ENCODE measurements around the gene PARP15. TPM values are rescaled to one million over a fixed set of nuclear protein-coding genes. Genes with fewer than 3 reads are reported as not detected.

The PARP15 gene
- total RNA-seq, 2 donors from 2014 or later = 0.74 to 1.1 TPM

DNA sequence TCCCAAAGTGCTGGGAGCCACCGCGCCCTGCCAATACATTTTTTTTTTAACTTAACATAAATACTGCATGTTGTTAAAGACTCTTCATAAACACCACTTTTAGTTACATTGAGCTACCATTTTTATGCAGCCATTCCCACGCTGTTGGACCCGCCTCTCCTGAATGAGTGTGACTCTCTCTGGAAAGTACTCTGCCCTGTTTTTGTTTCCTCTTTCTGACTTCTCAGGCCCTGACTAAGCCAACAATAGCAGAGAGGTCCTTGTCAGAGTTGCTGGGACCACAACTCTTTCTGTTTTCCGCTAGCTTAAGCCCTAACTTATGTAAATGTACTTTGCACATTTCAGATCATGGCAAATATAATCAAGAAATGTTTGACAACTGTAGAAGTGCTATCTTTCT is 35.2 kb downstream of the PARP15 start:
- Histone ChIP-seq H3K27me3 (no peaks in the 10 kb centered on the region), H3K4me1 (no peaks in the 10 kb centered on the region), H3K9ac (ENCODE audit: low read depth in 2 of 2, low read length in 2 of 2) (no peak overlapping the region), H3K36me3 (no peaks in the 10 kb centered on the region), H3K27ac (no peak overlapping the region), H3K4me3 (no peak overlapping the region), H3K9me3 (no peaks in the 10 kb centered on the region)
- TF ChIP-seq, protein P1, sequence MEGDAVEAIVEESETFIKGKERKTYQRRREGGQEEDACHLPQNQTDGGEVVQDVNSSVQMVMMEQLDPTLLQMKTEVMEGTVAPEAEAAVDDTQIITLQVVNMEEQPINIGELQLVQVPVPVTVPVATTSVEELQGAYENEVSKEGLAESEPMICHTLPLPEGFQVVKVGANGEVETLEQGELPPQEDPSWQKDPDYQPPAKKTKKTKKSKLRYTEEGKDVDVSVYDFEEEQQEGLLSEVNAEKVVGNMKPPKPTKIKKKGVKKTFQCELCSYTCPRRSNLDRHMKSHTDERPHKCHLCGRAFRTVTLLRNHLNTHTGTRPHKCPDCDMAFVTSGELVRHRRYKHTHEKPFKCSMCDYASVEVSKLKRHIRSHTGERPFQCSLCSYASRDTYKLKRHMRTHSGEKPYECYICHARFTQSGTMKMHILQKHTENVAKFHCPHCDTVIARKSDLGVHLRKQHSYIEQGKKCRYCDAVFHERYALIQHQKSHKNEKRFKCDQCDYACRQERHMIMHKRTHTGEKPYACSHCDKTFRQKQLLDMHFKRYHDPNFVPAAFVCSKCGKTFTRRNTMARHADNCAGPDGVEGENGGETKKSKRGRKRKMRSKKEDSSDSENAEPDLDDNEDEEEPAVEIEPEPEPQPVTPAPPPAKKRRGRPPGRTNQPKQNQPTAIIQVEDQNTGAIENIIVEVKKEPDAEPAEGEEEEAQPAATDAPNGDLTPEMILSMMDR (IDR thresholded peaks at IDR 0.05) = no peak
- intact Hi-C loops (cut with DNase I) = no loop called here
- DNase-seq = no peak

DNA sequence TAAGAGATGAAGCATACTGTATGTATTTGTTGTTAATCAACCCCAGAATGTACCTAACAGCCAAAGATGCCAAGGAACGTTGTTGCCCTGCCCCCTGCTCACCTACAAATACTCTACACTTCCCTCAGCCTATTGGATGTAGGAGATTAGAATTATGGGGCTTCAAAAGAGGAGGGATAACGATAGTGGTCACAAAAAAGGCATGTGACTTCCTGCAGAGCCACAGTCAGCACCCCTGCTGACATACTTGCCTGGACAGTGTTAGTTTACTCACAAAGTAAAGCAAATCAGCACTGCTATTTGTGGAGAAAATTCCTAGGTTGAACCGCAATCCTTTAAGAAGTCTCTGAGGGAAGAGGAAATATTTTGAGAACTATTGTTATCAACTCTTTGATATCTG is 37.9 kb downstream of the PARP15 start:
- Histone ChIP-seq H3K9me3 (no peaks in the 10 kb centered on the region), H3K36me3 (no peaks in the 10 kb centered on the region), H3K27ac (no peak overlapping the region), H3K9ac (ENCODE audit: low read depth in 2 of 2, low read length in 2 of 2) (no peak overlapping the region), H3K4me1 (no peaks in the 10 kb centered on the region), H3K27me3 (no peaks in the 10 kb centered on the region), H3K4me3 (no peak overlapping the region)
- intact Hi-C loops (cut with DNase I) = no loop called here
- TF ChIP-seq, protein P1 (IDR thresholded peaks at IDR 0.05) = no peak
- no peak for DNase-seq

DNA sequence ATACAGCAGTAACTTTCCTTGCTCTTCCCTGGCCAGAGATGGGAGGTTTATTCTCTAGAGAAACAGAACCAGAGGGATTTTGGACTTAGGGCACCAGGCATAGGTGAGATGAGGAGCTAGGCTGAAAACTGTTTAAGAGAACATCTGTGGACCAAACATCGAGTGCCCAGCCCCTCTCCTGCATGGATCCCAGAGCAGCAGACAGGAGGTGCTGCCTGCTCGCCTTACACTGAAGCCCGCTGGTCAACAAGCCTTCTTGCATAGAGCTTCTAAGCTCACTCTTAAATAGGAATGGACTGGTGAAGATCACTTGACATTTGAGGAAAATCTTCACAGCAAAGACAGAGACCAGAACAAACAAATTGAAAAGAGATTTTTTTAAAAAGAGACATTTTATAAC is 41.2 kb downstream of the PARP15 start:
- TF ChIP-seq, protein P1 (IDR thresholded peaks at IDR 0.05) = no peak

DNA sequence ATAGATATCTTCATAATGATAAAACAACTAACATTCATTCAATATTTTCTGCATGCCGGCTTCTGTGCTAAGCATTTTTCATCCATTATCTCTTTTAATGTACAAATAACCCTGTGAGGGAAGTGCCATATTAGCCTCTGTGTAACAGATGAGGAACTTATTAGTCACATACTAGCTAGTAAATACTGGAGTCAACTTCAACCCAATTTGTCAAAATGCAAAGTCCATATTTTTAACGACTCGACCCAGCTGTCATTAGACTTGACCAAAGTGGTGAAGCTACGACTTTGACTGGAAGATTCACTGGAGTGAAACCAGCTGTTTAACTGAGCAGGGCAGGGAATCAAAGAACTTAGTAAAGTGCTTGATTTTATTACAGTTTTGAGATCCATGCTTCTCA is 41.6 kb downstream of the PARP15 start:
- Histone ChIP-seq H3K9ac (ENCODE audit: low read depth in 2 of 2, low read length in 2 of 2) (no peak overlapping the region), H3K27me3 (no peaks in the 10 kb centered on the region), H3K27ac (no peak overlapping the region), H3K9me3 (no peaks in the 10 kb centered on the region), H3K4me3 (no peak overlapping the region), H3K4me1 (no peaks in the 10 kb centered on the region), H3K36me3 (no peaks in the 10 kb centered on the region)
- TF ChIP-seq, protein P1 (IDR thresholded peaks at IDR 0.05) = no peak
- no peak for DNase-seq
- intact Hi-C loops (cut with DNase I) = no loop called here

More for the DNA sequence above, 41.2 kb downstream of the PARP15 start:
- intact Hi-C loops (cut with DNase I) = no loop called here
- Histone ChIP-seq H3K9ac (ENCODE audit: low read depth in 2 of 2, low read length in 2 of 2) (no peak overlapping the region), H3K27me3 (no peaks in the 10 kb centered on the region), H3K36me3 (no peaks in the 10 kb centered on the region), H3K4me1 (no peaks in the 10 kb centered on the region), H3K9me3 (no peaks in the 10 kb centered on the region), H3K4me3 (no peak overlapping the region), H3K27ac (no peak overlapping the region)
- no peak for DNase-seq

DNA sequence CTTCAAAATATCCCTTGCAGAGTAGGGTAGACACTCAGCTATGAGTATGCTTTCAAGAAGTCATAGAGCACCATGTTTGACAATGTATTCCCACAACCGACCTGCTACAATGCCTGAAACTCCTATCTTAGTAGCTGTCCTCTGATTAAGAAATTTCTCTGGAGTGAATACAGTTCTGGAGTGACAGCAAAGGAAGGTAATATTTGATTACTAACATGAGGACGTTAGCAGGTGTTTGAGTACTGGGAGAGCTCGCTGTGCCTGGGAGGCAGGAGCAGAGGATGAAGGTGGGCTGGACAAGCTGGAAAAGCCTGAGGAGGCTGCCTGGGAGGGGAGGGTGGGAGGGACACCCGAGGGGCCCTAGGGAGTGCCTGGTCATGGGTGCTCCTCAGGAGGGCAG is 42.9 kb downstream of the PARP15 start:
- DNase-seq = no peak
- TF ChIP-seq, protein P1 (IDR thresholded peaks at IDR 0.05) = no peak
- intact Hi-C loops (cut with DNase I) = no loop called here

DNA sequence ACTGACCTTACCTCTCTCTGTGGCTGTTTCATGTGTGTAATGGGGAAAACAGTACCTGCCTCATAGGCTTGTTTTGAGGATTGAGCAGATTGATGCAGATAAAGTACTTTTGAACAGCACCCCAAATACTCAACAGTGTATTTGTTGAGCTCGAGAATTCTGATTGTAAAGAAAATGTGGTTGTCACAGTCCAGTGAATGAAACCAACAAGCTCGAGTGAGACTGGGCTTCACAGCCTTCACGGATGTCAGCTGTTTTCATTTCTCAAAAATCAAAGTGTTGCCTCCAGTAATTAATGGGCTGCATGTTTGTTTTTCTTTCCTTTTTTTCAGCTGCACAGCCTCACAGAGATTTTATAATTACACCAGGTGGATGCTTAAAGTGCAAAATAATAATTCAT is 43.7 kb downstream of the PARP15 start:
- Histone ChIP-seq H3K9me3 (no peaks in the 10 kb centered on the region), H3K27me3 (no peaks in the 10 kb centered on the region), H3K4me3 (no peak overlapping the region), H3K9ac (ENCODE audit: low read depth in 2 of 2, low read length in 2 of 2) (no peak overlapping the region), H3K4me1 (no peaks in the 10 kb centered on the region), H3K27ac (no peak overlapping the region), H3K36me3 (no peaks in the 10 kb centered on the region)
- TF ChIP-seq, protein P1 (IDR thresholded peaks at IDR 0.05) = no peak
- no peak for DNase-seq
- intact Hi-C loops (cut with DNase I) = no loop called here

More for the DNA sequence above, 42.9 kb downstream of the PARP15 start:
- Histone ChIP-seq H3K27ac (no peak overlapping the region), H3K4me1 (no peaks in the 10 kb centered on the region), H3K36me3 (no peaks in the 10 kb centered on the region), H3K4me3 (no peak overlapping the region), H3K9ac (ENCODE audit: low read depth in 2 of 2, low read length in 2 of 2) (no peak overlapping the region), H3K27me3 (no peaks in the 10 kb centered on the region), H3K9me3 (no peaks in the 10 kb centered on the region)
